Astrocyte (in vitro differentiated cells and primary cell): Measurements from ENCODE around the gene FAM50A. TPM values are rescaled to one million over a fixed set of nuclear protein-coding genes. Genes with fewer than 3 reads are reported as not detected.

Experiments used
- DNase-seq: peaks from one replicate; pipeline ENCODE4 v3.0.0-alpha.2; 2010; ENCODE audit warnings: low read depth
- FAIRE-seq: peaks from 2 replicates; lab custom pipeline; 2011; peaks lifted over from hg19 to GRCh38; lab: Jason Lieb, UNC
- H2AFZ ChIP-seq: 2 replicates; pipeline ENCODE4 v1.6.0; 2012; ENCODE audit warnings: low read depth, low read length, inconsistent platforms
- H3K27ac ChIP-seq: 2 replicates; pipeline ENCODE4 v1.5.1; 2011; ENCODE audit warnings: low read depth, low read length, inconsistent platforms
- H3K27me3 ChIP-seq: 2 replicates; pipeline ENCODE4 v1.6.0; 2011; ENCODE audit warnings: low read length, inconsistent platforms; ENCODE audit not compliant: insufficient read depth
- H3K36me3 ChIP-seq: 2 replicates; pipeline ENCODE4 v1.5.1; 2011; ENCODE audit warnings: low read length, inconsistent platforms; ENCODE audit not compliant: insufficient read depth
- H3K4me1 ChIP-seq: 2 replicates; pipeline ENCODE4 v1.5.1; 2011; ENCODE audit warnings: low read length, inconsistent platforms; ENCODE audit not compliant: insufficient read depth
- H3K4me2 ChIP-seq: 2 replicates; pipeline ENCODE4 v1.6.0; 2012; ENCODE audit warnings: low read length, inconsistent platforms
- H3K4me3 ChIP-seq: 2 replicates; pipeline ENCODE4 v1.5.1; 2011; ENCODE audit warnings: low read depth, mild to moderate bottlenecking, low read length, inconsistent platforms; ENCODE audit not compliant: insufficient read depth
- H3K79me2 ChIP-seq: 2 replicates; pipeline ENCODE4 v1.6.0; 2012; ENCODE audit warnings: mild to moderate bottlenecking, low read length, inconsistent platforms; ENCODE audit not compliant: insufficient read depth
- H3K9ac ChIP-seq: 2 replicates; pipeline ENCODE4 v1.6.0; 2012; ENCODE audit warnings: mild to moderate bottlenecking, low read length, inconsistent platforms
- H3K9me3 ChIP-seq: 2 replicates; pipeline ENCODE4 v1.5.1; 2012; ENCODE audit warnings: low read depth, mild to moderate bottlenecking, low read length, inconsistent platforms; ENCODE audit not compliant: insufficient read depth
- H4K20me1 ChIP-seq: 2 replicates; pipeline ENCODE4 v1.6.0; 2012; ENCODE audit warnings: low read length, inconsistent platforms; ENCODE audit not compliant: insufficient read depth
- H3K27ac Mint-ChIP-seq: one replicate; pipeline ENCODE4 v1.8.0; 2021; ENCODE audit warnings: mild to moderate bottlenecking, mixed read lengths; ENCODE audit not compliant: unreplicated experiment
- H3K27me3 Mint-ChIP-seq: one replicate; pipeline ENCODE4 v1.8.0; 2021; ENCODE audit warnings: low read depth, mixed read lengths; ENCODE audit not compliant: unreplicated experiment
- H3K36me3 Mint-ChIP-seq: one replicate; pipeline ENCODE4 v1.8.0; 2021; ENCODE audit warnings: low read depth, mixed read lengths; ENCODE audit not compliant: unreplicated experiment
- H3K4me1 Mint-ChIP-seq: one replicate; pipeline ENCODE4 v1.8.0; 2021; ENCODE audit warnings: low read depth, mixed read lengths; ENCODE audit not compliant: unreplicated experiment
- H3K4me3 Mint-ChIP-seq: one replicate; pipeline ENCODE4 v1.8.0; 2021; ENCODE audit warnings: mild to moderate bottlenecking, moderate library complexity, mixed read lengths; ENCODE audit not compliant: unreplicated experiment
- H3K9me3 Mint-ChIP-seq: one replicate; pipeline ENCODE4 v1.8.0; 2021; ENCODE audit warnings: mild to moderate bottlenecking, mixed read lengths; ENCODE audit not compliant: unreplicated experiment
- CTCF ChIP-seq: IDR thresholded peaks from 2 replicates; pipeline ENCODE4 v1.5.1; 2011; ENCODE audit warnings: low read depth, mild to moderate bottlenecking, inconsistent platforms, low read length, moderate library complexity; ENCODE audit not compliant: insufficient read depth
- EZH2 ChIP-seq: IDR thresholded peaks from 2 replicates; pipeline ENCODE4 v1.6.1; 2012; ENCODE audit warnings: mild to moderate bottlenecking, low read length, inconsistent platforms; ENCODE audit not compliant: insufficient read depth
- total RNA-seq: library from RNA; stranded (reverse); gene quantifications from 2 replicates; pipeline ENCODE4 v1.2.1, GENCODE V29; 2021

The FAM50A gene
- total RNA-seq, 1 donor from 2014 or later = 100.0 TPM

GRCh38 chrX:154482786-154483185 lies 38.8 kb downstream of the FAM50A start:
- no peak overlapping the region for H3K27ac ChIP-seq
- no peak for DNase-seq
- H3K27me3 ChIP-seq = no peaks in the 10 kb centered on the region
- Mint-ChIP-seq H3K36me3 (peaks cover 4% of the 10 kb centered on the region), H3K9me3 (no peaks in the 10 kb centered on the region), H3K27ac (no peak overlapping the region), H3K27me3 (no peaks in the 10 kb centered on the region), H3K4me3 (no peak overlapping the region), H3K4me1 (no peaks in the 10 kb centered on the region)
- no peaks in the 10 kb centered on the region for H3K9me3 ChIP-seq
- H3K4me2 ChIP-seq = no peak overlapping the region
- peaks cover 13% of the 10 kb centered on the region for H3K79me2 ChIP-seq
- H3K9ac ChIP-seq = no peak overlapping the region
- no peak overlapping the region for H2AFZ ChIP-seq
- H4K20me1 ChIP-seq = no peaks in the 10 kb centered on the region
- H3K4me3 ChIP-seq = no peak overlapping the region
- no peak for TF ChIP-seq EZH2
- TF ChIP-seq CTCF = no peak
- FAIRE-seq = no peak
- peaks cover 10% of the 10 kb centered on the region for H3K4me1 ChIP-seq
- no peaks in the 10 kb centered on the region for H3K36me3 ChIP-seq

GRCh38 chrX:154483325-154483724 lies 39.4 kb downstream of the FAM50A start:
- Histone ChIP-seq H3K9ac (no peak overlapping the region), H2AFZ (no peak overlapping the region), H3K36me3 (no peaks in the 10 kb centered on the region), H3K9me3 (no peaks in the 10 kb centered on the region), H3K27ac (no peak overlapping the region), H3K4me1 (peaks cover 10% of the 10 kb centered on the region), H3K4me2 (no peak overlapping the region), H4K20me1 (no peaks in the 10 kb centered on the region), H3K27me3 (no peaks in the 10 kb centered on the region), H3K79me2 (peaks cover 15% of the 10 kb centered on the region), H3K4me3 (no peak overlapping the region)
- TF ChIP-seq EZH2 (no peak), CTCF (no peak)
- no peaks in the 10 kb centered on the region for H3K9me3 Mint-ChIP-seq
- peaks cover 4% of the 10 kb centered on the region for H3K36me3 Mint-ChIP-seq
- FAIRE-seq (no peak), DNase-seq (no peak)
- no peaks in the 10 kb centered on the region for H3K27me3 Mint-ChIP-seq
- H3K27ac Mint-ChIP-seq = peak overlapping the region; percentile 50
- H3K4me3 Mint-ChIP-seq = no peak overlapping the region
- no peaks in the 10 kb centered on the region for H3K4me1 Mint-ChIP-seq

GRCh38 chrX:154484255-154485149 lies 40.6 kb downstream of the FAM50A start:
- Histone ChIP-seq H4K20me1 (no peaks in the 10 kb centered on the region), H3K4me3 (no peak overlapping the region), H3K27ac (no peak overlapping the region), H2AFZ (no peak overlapping the region), H3K4me2 (no peak overlapping the region), H3K36me3 (no peaks in the 10 kb centered on the region), H3K9me3 (no peaks in the 10 kb centered on the region), H3K27me3 (no peaks in the 10 kb centered on the region), H3K4me1 (peaks cover 14% of the 10 kb centered on the region), H3K79me2 (peaks cover 27% of the 10 kb centered on the region), H3K9ac (no peak overlapping the region)
- Mint-ChIP-seq H3K36me3 (peaks cover 4% of the 10 kb centered on the region), H3K9me3 (no peaks in the 10 kb centered on the region), H3K4me1 (no peaks in the 10 kb centered on the region), H3K4me3 (no peak overlapping the region), H3K27ac (no peak overlapping the region), H3K27me3 (no peaks in the 10 kb centered on the region)
- FAIRE-seq (no peak), DNase-seq (no peak)
- no peak for TF ChIP-seq EZH2
